Transverse colon (tissue), 4 donors: ENCODE measurements around the gene LMAN2L.

ENCODE experiments used
- CTCF ChIP-seq, 5 experiments: fragments of 200-600 bp in 3 of 5; fragments of 450-650 bp in 2 of 5; sonication (generic) in 3 of 5; IDR thresholded peaks; 1 replicate in 2 of 5; 2 replicates in 3 of 5; pipeline ENCODE4 v1.5.1; 2016 to 2017; ENCODE audit warnings: antibody characterized with exemption in 5 of 5, inconsistent platforms in 3 of 5, mild to moderate bottlenecking in 2 of 5, moderate library complexity in 1 of 5
- EP300 ChIP-seq: sonication (generic); formaldehyde crosslinking; IDR thresholded peaks from one replicate; pipeline ENCODE4 v1.6.1; 2017; ENCODE audit warnings: antibody characterized with exemption, low read depth
- POLR2A ChIP-seq: fragments of 450-650 bp; IDR thresholded peaks from one replicate; pipeline ENCODE4 v1.6.1; 2016; ENCODE audit warnings: antibody characterized with exemption, mild to moderate bottlenecking, moderate library complexity
- POLR2AphosphoS5 ChIP-seq, 3 donors: sonication (generic); formaldehyde crosslinking; IDR thresholded peaks; one replicate each; pipeline ENCODE4 v1.6.1; 2016; ENCODE audit warnings: antibody characterized with exemption in 3 of 3

GRCh38 chr2:96687266-96687665 lies 52.6 kb downstream of the LMAN2L start:
- no peak for TF ChIP-seq CTCF (IDR thresholded peaks at IDR 0.05)
- no peak for TF ChIP-seq POLR2A
- TF ChIP-seq POLR2AphosphoS5 (IDR thresholded peaks at IDR 0.05) = no peak
- TF ChIP-seq EP300 = no peak
